Skeletal muscle cell (primary cell): ENCODE results near the gene EFNA3.

ENCODE experiments used
- DNase-seq: peaks from one replicate; pipeline ENCODE4 v3.0.0-alpha.2; 2010; ENCODE audit warnings: low read depth
- H3K4me3 ChIP-seq: 2 replicates; pipeline ENCODE4 v1.5.1; 2011; ENCODE audit warnings: low read depth, mild to moderate bottlenecking, control low read depth, low read length, moderate library complexity

EFNA3 gene

DNA sequence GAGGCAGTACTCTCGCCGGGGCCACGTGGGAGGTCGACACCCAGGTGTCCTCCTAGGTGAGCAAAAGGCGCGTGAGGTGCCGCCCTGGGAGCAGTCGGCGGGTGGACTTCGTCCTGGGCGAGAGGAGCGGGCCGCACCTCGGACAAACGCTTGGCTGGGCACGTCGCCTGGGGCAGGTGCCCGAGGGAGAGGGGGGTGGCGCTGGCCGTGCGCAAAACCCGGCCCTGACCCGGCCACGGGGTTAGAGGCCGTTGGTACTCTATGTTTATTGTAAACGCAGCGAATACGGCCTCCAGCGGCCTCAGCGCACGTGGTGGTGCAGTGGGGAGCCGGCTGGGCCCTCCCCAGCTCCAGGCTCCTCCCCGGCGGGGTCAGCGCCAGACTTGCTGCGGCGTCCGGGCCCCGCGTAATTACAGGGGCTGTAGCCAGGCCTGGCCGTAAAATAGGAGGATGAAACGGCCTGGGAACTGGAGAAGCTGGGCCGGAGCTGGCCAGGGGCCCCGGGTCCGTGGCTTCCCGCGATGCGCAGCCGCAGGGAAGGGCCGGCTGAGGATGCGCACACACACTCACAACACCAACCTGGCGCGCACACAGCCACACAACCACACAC, 47.4 kb downstream of the EFNA3 start:
- no peak for DNase-seq
- H3K4me3 ChIP-seq: peak overlapping the region; percentile 54

DNA sequence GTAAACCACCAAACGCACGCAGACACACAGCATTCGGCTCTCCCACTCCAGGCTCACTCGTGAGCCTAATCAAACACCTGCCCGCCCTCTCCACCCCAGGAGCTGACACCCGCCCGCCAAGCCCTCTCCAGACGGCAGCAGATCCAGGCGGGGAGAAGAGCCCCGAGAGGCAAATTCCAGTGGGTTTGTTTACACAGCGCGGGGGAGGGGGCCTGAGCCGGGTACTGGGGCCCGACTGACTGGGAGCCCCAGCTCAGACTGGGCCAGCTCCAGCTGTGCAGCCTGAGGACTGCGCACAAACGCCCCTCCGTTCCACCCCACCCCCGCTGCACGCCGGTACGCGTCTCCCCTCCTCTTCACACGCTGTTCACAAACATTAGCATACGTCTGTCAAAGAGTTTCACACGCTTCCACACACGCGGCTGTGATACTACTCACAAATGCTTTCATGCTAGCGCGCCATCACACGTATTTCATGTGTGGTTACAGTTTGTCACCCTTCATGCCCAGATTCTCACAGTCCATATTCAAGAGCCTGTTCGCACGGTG, 48.0 kb downstream of the EFNA3 start:
- no peak for DNase-seq
- H3K4me3 ChIP-seq: peak overlapping the region; percentile 54

DNA sequence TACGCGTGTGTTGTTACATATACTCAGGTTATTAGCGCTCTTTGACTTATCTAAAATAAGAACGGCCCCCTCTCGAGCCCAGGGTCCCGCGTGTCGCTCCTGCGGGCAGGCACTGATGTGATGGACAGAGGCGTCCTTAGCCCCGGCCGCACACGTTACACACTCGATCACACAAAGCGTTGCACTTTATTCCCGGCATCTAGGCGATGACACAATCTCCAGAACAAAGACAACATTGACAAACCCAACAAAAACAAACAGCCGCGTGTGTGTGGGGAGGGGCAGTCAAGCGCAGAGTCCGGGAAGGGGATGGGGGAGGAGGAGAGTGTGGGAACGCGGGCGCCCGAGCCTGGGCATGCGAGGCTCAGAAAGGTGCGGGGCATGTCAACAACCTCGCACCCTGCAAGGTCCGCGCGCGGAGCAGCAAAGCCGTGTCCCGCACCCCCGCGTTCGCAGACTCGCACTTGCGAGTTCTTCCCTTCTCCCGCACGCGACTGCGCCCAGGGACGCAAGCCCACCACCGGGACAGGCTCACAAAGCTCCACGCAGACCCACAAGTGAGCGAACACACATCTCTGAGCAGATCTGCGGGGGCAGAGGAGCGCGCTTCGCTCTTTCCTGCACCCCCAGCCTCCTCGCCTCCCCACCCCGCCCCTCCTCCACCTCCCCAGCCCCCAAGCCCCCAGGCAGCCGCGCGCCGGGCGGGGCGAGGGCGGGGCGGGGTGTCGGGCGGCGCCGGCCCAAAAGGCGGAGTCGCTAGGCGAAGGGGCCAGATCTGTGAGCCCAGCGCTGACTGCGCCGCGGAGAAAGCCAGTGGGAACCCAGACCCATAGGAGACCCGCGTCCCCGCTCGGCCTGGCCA, 48.7 kb downstream of the EFNA3 start, which contains the start of gene EFNA1:
EFNA1 (plus strand) TSS at position 772 of the 862 bp plus-strand sequence. CDS start 102 bp downstream, outside the sequence.
- peak; percentile 37 for DNase-seq
- H3K4me3 ChIP-seq: peak within 1 kb of the TSS; percentile 54

DNA sequence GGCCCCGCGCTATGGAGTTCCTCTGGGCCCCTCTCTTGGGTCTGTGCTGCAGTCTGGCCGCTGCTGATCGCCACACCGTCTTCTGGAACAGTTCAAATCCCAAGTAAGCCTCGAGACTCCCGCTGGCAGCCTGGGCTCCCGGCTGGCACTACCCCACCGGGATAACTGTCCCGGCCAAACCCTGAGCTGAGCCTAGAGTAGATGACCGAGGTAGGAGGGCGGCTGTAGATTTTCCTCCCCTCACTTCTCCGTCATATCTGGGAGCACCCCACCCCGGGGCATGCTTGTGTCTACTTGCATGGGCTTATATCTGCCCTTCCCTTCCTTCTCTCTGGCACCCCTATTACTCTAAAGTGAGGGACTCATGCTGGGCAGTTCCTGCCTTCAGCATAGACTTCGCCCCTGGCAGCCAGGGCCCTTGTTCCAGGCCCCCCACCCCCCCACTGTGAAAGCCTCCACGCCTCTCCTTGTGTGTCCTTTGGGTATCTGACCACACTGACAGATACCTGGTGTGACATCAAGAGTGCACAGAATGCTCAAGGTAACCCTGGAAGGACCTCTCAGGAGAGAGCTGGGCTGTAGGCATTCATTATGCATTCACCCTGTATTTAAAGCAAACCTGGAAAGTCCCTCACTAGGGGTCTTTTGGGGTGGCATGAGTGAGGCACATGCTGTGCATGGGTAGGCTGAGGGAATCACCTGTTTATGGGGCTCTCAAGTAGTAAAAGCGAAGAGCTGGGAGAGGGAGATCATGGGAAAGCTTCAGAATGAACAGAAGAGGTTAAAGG, 49.5 kb downstream of the EFNA3 start:
- DNase-seq: no peak
- H3K4me3 ChIP-seq: peak overlapping the region; percentile 54

DNA sequence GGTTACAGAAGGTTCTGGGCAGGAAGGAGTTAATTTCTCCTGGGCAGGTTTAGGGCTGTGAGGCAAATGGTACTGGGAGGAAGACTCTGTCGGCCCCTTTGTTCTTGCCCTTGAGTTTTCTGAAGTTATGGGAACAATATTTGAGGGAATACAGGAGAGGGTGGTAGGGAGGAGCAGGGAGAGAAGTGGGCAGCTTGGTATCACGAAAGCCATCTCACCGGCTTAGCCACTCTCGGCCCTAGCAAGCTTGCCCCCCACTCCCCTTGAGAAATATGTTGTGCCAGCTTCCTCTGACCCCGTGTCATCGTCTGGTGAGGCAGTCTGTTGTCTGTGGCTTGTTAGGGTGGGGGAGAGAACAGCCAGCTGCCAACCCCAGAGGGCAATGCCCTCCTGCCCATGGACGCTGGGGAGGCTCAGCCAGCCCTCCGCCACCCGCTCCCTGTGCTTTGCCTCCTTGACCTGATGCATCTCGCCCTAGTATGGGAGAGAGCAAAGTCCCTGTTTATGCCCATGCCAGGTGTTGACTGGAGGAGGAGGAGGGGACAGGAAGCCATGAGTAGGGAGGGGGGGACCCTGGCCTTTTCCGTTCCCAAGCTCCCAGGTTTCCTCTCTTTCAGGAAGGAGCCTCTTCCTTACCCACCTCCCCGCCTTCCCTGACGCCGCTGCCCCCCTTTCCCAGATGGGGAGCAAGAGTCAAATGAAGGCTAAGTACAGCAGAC, 50.3 kb downstream of the EFNA3 start:
- peak overlapping the region; percentile 54 for H3K4me3 ChIP-seq
- no peak for DNase-seq

DNA sequence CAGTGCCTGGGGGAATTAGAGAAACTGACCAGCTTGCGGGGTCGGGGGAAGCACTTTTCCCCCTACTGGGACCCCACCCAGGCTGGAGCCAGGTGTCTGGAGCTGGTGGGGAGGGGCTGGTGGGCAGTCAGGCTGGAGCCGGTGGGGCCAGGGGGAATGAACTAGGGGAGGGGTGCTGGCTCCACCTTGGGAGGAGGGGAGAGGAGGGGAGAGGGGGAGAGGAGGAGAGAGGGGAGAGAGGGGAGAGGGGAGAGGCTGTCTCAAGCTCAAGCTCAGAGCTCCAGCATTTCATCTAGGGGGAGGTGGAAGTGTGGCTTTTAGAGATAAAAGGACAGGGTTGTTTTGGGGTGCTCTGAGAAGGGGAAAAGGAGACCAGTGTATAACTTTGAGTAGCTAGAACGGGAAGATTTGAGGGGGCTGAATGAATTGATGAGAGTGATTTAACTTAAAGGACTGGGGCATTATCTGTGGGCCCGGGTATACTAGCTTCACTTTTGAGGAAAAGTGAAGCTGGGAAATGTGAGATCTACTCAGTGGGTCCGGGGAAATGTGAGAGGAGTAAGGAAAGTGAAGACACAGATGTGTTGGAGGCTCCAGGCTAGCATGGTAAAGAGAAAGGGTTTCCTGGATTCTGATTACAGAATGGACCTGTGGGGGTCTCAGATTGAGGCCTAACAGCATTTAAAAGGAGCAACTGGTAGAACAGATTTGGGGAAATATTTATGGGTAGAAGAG, 51.8 kb downstream of the EFNA3 start:
- no peak overlapping the region for H3K4me3 ChIP-seq
- no peak for DNase-seq

DNA sequence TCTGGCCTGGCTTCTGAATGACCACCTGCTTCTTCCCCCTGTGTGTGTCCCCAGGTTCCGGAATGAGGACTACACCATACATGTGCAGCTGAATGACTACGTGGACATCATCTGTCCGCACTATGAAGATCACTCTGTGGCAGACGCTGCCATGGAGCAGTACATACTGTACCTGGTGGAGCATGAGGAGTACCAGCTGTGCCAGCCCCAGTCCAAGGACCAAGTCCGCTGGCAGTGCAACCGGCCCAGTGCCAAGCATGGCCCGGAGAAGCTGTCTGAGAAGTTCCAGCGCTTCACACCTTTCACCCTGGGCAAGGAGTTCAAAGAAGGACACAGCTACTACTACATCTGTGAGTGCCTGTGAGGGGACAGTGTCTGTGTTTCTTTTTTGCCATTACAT, 52.6 kb downstream of the EFNA3 start:
- H3K4me3 ChIP-seq: no peak overlapping the region
- no peak for DNase-seq

DNA sequence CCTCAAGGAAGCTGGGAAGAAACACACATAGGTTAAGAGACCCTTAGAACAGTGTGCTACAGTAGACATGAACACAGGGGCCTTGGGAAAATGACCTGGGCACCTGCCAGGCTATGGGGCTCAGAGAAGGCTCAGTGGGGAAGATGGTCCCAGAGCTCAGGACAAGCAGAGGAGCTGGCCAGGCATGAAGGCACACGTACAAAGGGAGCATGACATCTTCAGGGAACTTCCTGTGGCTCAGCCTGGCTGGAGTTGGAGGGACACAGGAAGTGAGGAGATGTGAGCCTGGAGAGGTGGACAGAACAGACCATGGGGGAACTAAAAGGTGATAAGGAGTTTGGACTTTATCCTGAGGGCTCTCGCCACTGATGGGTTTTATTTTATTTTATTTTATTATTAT, 53.2 kb downstream of the EFNA3 start:
- H3K4me3 ChIP-seq: no peak overlapping the region
- no peak for DNase-seq

DNA sequence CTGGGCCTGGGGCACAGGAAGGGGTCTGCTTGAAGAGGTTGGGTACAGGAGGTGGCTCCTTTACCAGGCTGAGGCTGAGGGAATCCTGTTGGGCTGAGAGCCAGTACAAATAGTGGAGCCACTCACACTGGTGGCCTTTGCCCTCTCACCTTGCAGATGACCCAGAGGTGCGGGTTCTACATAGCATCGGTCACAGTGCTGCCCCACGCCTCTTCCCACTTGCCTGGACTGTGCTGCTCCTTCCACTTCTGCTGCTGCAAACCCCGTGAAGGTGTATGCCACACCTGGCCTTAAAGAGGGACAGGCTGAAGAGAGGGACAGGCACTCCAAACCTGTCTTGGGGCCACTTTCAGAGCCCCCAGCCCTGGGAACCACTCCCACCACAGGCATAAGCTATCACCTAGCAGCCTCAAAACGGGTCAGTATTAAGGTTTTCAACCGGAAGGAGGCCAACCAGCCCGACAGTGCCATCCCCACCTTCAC, 55.2 kb downstream of the EFNA3 start:
- DNase-seq: no peak
- H3K4me3 ChIP-seq: no peak overlapping the region

DNA sequence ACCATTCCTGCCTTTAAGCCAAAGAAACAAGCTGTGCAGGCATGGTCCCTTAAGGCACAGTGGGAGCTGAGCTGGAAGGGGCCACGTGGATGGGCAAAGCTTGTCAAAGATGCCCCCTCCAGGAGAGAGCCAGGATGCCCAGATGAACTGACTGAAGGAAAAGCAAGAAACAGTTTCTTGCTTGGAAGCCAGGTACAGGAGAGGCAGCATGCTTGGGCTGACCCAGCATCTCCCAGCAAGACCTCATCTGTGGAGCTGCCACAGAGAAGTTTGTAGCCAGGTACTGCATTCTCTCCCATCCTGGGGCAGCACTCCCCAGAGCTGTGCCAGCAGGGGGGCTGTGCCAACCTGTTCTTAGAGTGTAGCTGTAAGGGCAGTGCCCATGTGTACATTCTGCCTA, 55.7 kb downstream of the EFNA3 start:
- H3K4me3 ChIP-seq: no peak overlapping the region
- DNase-seq: no peak

DNA sequence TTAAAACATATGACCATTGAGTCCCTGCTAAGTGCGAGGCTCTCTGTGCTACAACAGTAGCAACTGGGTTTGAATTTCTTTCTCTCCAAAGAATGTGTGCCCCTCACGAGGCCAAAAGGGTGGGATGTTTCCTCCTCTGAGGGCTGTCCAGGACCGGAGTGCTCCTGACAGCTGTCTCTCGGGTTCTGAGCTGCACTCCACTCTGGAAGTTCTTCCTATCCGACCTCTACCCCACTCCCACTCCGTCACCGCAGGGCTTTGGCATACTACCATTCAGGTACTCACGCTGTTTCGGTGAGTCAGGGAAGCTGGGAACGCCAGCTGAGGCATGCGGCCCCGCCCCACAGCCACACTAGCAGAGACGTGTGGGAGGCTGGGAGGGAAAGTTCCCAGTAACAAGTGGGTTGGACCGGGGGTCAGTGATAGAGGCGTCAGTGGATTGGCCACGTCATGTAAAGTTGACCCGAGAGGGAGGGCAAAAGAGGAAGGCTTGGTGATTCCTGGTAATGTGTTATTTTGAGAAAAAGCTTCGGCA, 56.3 kb downstream of the EFNA3 start:
- peak; percentile 94 for DNase-seq
- peak overlapping the region; percentile 79 for H3K4me3 ChIP-seq

DNA sequence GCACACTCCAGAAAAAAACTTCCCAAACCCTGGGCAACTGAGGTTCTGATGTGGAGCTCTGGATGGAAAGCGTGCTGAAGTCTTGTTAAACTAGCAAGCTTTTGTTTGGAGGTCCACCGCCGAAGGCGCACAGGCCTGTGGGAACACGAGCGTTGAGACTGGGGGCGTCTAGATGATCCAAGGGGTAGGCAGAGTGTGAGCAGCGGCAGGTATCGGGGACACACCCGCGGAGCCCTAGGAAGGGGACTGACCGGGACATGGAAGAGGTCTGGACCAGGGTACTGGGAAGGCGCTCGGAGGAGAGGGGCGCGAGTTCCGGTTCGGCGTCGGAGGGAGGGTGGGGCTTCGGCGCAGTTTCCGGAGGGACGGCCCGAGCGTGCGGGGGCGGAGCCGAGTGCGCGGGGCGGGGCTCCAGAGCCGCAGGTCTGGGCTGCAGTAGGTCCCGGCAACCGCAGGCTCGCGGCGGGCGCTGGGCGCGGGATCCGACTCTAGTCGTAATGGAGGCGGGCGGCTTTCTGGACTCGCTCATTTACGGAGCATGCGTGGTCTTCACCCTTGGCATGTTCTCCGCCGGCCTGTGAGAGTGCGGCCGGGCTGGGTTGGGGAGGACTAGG, 56.9 kb downstream of the EFNA3 start, which contains the start of gene SLC50A1:
SLC50A1 (plus strand) TSS at position 438 of the 614 bp plus-strand sequence; CDS start at position 498, 60 bp downstream.
- H3K4me3 ChIP-seq: peak within 1 kb of the TSS; percentile 79
- peak; percentile 79 for DNase-seq

DNA sequence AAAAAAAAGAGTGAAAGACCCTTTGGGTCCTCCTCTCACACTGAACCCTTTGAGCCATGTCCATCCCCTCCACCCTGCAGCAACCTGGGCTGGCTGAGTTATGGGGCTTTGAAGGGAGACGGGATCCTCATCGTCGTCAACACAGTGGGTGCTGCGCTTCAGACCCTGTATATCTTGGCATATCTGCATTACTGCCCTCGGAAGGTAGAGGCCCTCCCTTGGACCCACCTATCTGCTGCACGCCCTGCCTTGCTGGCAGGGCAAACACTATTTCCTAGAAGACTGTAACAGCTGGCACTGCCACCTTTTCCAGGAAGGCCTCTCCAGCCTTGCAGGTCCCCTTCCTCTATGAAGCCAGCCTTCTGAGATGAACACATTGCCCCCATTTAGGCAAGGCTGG, 58.1 kb downstream of the EFNA3 start:
- peak overlapping the region; percentile 79 for H3K4me3 ChIP-seq
- no peak for DNase-seq
